HG02678 (cell line): ENCODE data around the gene GLYR1.

Source experiments
- ATAC-seq: cut with Tn5 transposase; IDR thresholded peaks from one replicate; pipeline ENCODE4 v1.9.1; 2021; ENCODE audit warnings: mild to moderate bottlenecking, moderate library complexity; ENCODE audit not compliant: unreplicated experiment

Gene GLYR1

DNA sequence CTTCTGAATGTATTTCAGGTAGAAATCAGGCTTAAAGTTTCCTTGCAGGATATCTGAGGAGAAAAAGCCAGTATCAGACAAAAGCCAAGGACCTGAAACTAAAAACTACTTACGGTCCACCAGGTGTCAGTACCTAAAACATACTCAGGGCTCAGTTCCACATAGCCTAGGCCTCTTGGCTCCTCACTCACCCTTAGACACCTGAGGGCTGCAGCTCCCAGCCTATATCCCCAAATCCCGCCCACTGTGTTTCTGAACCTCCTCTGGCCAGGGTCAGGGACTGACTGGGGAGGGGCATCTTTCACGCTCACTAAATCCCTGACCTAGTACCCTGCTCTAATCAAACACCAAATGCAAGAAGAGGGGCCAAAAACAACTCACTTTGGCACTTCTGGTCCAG, 35.8 kb downstream of the GLYR1 start:
- no peak for ATAC-seq

DNA sequence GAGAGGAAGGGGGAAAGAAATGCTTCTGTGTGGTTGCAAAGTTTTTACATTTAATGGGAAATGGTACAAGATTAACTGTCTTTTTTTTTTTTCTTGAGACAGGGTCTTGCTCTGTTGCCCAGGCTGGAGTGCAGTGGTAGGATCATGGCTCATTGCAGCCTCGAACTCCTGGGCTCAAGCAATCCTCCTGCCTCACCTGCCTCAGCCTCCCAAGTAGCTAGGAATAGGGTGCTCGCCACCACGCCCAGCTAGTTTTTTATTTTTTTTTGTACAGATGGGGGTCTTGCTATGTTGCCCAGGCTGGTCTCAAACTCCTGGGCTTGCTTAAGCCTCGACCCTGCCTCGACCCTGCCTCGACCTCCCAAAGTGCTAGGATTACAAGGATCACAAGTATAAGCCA, 40.8 kb downstream of the GLYR1 start:
- no peak for ATAC-seq

DNA sequence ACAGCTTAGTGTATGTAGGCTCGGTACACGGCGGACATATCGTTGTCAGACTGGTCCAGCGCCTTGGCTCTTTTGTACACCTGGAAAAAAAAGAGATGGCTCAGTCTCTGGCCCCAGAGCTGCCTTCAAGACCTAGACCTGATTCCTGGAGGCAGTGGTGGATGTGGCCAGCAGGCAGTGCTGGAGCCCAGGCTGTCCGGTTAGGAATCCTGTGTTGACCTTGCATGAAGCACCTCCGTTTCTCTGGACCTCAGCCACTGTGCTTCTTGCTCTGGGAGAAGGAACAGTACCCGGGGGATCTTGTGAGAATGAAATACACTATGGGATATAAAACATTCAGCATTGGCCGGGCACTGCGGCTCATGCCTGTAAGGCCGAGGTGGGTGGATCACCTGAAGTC, 41.9 kb downstream of the GLYR1 start:
- ATAC-seq = no peak

DNA sequence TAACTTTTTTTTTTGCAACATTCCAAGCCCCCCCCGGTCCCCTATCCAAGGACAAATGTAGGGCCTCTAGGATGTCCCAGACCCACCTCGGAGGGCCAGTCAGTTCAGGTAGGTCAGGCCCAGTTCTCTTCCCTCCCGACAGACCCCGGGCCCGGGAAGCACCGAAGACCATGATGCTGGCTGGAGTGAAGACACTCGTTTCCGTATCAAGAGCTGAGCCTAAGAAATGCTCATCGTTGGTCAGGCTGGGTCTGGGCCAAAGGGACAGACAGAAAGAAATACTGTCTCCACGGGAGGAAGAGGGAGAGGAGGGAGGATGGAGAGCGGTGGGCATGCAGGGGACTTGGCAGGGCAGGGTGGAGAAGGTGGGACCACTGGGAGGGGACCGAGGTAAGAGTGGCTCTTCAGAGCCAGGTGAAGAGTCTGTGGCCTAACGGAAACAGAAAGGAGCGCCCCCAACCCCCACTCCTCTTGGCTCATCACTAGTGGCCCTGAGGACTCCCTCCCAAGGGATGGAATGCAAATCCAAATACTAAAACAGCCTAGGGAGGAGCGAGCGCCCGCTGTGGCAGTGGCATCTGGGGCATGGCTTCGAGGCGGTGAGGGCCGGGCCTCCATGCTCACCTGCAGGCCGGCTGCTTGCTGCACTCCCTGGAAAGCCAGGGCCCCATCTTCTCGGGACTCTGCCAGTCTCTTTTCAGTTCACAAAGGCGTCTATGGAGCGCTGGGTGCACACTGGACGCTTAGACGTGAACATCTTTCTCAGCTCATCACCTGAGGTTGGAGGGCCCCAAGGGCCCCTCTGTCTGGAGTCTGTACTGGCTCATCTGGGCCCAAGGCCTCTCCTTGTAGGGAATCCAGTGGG, 43.0 kb downstream of the GLYR1 start:
- no peak for ATAC-seq

- no peak for ATAC-seq
Measured at GRCh38 chr16:4803401-4803844, 43.7 kb downstream of the GLYR1 start.

DNA sequence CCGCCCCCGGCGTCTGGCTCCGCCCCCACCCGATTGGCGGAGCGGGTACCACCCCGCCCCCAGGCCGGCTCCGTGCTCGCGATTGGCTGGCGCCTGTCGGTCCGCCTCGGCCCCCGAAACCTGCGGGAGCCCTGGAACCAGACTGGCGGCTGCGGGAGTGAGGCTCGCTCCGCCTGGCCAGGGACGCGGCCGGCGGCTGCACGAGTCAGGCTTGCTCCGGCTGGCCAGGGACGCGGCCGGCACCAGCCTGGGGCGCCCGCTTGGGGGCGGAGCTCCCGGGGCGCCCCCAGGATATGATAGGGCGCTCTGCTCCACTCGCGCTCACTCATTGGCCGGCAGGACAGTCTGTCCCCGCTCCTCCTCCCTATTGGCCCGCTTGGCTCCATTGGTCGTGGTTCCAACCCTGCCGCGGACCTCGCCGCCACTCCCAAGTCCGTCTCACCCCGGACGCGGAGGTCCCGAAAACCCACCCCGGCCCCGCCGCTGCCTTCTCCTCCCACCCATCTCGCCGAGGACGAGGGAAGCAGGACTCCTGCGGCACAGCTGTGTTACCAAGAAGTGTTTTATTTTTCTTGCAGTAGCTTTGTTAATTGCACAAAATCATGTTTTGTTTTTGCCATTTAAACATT, 44.3 kb downstream of the GLYR1 start:
- peak; percentile 92 for ATAC-seq

- peak; percentile 58 for ATAC-seq
Measured at GRCh38 chr16:4801962-4802658, 45.0 kb downstream of the GLYR1 start, which contains the start of gene ROGDI. TSS of gene ROGDI (minus strand) at chr16:4802633. CDS start at chr16:4802571, 62 bp downstream.

DNA sequence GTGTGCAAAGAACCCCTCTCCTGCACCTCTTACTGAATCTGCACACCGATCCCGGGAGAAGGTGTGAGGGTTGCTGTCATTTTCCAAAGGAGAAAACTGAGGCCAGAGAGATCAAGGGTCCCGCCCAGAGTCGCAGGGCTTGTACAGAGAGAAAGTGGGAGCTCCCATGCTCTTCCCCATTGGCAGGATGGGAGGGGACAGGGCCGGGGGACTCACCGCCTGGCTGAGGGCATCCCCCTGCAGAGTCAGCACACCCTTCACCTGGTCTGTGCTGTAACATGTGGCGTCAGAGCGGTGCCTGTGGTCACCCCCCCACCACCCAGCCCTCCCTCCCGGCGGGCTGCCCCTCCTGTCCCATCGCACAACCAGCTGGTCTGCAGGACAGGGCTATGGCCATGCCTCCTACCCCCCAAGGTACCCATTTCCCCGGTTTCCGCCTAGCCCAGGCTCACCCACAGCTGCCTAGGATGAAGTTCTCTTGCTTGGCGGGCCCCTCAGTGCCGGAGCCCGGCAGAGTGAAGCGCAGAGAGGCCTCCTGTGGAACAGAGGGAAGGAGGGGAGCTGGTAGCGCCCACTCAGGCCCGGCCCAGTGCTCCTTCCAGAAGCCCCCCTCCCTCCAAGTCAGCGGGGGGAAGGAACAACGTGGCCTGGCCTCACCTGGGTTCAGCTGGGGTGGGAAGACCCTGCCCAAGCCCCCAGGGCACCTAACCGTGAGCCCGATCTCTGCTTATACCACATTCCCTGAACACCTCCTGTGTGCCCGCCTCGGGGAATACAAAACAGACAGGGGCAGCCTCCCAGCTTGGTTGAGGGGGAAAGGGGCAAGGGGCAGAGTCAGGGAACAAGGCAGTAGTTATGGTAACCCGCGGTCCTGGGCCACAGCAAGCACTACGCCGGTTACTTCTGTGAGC, 45.8 kb downstream of the GLYR1 start:
- ATAC-seq = no peak

- no peak for ATAC-seq
Measured at GRCh38 chr16:4800290-4801041, 46.6 kb downstream of the GLYR1 start.

DNA sequence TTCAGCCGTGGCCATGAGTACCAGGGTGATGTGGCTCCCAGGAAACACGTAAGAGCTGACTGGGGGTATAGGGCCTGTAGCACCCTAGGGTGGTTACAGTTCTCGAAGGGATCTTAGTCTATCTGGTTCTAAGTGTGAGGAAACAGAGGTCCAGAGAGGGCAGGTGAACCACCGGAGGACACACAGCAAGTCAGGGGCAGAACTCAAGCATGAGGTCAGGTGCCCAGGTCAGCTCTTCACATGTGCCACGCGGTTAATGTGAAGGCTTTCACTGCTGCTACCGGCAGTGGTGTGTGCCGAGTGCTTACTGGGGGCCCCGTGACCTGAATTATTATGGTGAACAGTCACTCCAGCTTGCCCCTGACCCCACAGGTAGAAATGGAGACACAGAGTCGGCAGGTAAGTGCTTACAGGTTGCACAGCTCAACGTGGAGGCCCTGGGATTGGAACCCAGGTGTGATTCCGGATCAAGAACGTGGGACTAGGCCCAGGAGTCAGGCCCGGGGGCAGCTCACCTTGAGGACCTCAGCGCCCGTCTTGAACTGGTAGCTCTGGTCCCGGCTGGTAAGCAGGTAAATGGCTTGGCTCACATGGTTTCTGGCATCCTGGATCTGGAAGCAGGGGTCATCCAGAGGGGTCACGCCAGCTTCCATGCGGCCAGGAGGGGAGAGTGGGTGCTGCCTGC, 47.8 kb downstream of the GLYR1 start:
- no peak for ATAC-seq

GRCh38 chr16:4798456-4798855, 48.6 kb downstream of the GLYR1 start:
- no peak for ATAC-seq

DNA sequence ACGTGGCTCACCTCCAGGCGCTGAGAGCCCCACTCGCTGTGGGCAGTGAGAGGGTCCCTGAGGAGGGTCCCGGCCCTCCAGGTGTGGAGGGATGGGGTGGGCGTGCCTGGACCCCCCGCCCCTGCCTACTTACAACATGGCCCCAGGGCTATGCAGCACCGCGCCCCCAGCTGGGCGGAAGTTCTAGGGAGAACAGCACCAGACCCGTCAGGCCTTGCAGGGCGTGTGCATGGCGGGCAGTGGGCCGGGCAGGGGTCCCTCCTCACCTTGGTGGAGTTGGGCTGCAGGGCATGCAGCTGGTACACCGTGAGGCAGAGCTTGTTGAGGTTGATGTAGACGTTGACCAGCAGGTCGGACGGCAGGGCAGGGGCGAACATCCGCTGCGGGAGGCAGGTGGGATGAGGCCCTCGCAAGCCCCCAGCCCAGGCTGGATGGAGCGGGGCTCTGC, 49.3 kb downstream of the GLYR1 start:
- no peak for ATAC-seq

DNA sequence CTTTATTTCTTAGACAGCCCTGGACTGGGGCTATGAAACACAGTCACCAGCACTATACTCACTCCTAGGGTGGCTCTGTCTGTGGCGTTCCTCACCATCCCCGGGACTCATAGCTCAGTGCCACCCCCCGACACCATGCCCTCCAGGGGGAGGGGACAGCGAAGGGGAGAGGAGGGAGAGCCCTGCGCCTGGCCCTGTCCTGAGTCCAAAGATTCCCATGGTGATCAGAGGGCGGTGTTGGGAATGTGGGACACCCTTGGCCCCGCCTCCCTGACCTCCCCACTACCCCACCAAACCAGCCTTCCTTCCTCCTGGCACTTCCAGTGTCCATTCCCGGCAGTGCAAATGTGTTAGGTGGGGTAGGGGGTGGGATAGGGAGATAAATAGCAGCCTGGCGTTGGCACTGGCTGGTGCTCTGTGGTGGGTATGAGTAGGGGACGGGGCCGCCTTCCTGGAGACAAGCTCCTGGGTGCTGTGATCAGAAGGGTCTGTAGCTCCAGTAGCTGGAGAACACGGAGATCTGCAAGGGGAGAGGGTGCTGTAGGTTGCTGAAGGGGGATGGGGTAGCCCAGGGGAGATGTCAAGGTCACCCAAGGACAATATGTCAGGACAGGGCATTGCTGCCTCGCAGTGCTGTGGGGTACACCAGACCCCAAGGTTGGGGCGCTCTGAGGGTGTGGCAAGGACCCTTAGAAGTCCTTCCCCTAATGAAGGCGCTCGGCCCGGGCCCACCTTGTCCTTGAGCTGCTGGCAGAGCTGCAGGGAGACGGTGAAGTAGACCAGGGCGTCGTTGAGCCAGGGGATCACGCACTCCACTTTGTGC, 49.9 kb downstream of the GLYR1 start:
- ATAC-seq = no peak

DNA sequence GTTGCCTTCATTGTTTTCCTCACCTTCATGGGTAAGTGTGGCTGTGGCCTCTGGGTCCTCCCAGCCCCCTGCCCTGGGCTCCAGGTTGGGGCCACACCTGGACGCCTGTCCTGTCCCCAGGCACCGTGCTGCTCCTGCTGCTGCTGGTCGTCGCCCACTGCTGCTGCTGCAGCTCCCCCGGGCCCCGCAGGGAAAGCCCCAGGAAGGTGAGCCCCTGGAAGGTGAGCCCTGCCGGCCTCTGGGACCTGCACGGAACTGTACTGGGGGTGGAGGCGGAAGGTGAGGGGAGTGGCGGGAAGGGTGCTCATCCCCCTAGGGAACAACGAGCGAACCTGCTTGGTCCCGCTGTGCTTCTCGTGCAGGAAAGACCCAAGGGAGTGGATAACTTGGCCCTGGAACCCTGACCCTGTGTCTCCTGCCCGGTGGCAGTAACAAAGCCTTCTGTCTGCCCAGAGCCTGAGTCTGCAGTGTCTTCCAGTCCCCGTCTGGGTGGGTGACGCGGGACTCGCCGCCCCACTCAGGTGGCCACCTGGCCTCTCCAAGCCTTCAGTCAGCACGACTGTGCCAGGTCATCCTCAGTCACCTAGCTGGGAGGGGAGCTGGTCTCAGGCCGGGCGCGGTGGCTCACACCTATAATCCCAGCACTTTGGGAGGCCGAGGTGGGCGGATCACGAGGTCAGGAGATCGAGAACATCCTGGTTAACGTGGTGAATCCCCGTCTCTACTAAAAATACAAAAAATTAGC, 51.1 kb downstream of the GLYR1 start:
- no peak for ATAC-seq

- ATAC-seq = no peak
Measured at GRCh38 chr16:4795181-4795827, 51.8 kb downstream of the GLYR1 start, which contains the start of gene SMIM22. TSS of gene SMIM22 (plus strand) at chr16:4795369. CDS start at chr16:4795735, 366 bp downstream.

DNA sequence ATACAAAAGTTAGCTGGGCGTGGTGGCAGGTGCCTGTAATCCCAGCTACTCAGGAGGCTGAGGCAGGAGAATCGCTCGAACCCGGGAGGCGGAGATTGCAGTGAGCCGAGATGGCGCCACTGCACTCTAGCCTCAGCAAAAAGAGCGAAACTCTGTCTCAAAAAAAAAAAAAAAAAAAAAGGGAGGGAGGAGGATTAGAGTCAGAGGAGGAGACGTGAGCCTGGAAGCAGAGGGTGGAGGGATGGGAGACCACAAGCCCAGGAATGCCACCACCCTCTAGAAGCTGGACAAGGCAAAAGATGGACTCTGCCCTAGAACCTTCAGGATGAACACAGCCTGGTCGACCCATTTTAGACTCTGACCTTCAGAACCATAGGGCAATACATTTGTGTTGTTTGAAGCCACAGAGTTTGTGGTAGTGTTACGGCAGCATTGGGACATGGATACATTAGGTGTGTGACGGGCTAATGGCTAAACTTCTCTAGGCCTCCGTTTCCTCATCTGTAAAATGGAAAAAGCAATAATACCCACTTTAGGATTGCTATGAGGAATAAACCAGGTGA, 54.1 kb downstream of the GLYR1 start:
- ATAC-seq = no peak

- no peak for ATAC-seq
Measured at GRCh38 chr16:4790871-4791270, 56.2 kb downstream of the GLYR1 start.
